GM19372 (cell line): ENCODE measurements around the gene LURAP1L.

Source experiments
- ATAC-seq: cut with Tn5 transposase; IDR thresholded peaks from one replicate; pipeline ENCODE4 v1.9.1; 2021; ENCODE audit warnings: mild to moderate bottlenecking, low read depth, moderate library complexity; ENCODE audit not compliant: unreplicated experiment

LURAP1L gene

DNA sequence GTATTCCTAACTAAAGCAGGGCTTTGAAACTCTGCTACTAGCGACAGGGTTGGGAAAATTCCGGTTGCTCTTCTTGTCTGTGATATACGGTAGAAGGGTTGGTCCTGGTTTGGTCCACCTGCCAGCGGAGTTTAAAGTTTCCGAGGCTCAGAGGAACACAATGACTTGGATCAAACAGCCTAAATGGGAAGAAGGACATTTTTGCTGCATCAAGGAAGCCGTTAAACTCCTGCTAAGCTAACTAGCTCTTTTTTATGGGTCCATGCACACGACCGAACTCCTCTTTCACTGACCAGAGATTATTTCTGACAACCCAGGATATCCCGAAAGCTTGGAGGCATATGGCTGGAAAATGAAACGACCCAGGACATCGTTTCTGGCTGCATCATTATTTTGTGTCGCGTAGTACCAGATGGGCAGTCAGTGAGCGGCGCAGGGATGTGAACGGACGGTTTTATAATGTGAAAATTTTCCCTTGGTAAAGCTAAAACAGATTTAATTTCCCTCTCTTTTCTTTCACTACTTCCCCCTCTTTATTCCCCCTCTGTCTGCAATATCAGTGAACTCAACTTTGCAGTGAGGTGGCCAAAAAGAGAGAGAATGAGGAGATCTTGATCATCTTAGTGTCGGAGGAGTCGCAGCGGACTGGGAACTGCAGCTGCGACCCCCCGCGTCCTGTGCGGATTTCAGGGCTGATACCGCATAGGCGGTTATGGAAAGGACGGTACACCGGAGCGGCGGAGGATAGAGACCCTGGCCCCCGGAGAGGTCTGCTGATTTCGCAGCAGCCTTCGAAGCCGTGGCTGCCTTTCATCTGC is at the start of gene LURAP1L:
Gene LURAP1L (plus strand): TSS at position 160 of the 818 bp plus-strand sequence. CDS start 696 bp downstream, outside the sequence.
- ATAC-seq, result no peak

DNA sequence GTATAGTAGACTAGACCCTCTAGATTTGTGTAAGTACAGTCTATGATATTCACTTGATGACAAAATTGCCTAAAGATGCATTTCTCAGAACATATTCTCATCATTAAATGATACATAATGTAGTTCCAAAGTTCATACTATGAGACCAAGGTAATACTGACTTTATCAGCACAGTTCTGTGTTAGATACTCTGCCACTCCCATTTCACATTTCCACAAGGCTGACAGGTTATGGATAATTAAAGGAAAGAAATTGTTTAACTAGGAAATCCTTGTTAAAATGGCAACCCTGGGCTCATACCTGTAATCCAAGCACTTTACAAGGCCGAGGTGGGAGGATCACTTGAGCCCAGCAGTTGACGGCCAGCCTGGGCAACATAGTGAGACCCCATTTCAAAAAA is 48.0 kb upstream of the LURAP1L start:
- no peak for ATAC-seq

- no peak for ATAC-seq
Observed at GRCh38 chr9:12730198-12730597, 44.6 kb upstream of the LURAP1L start.

DNA sequence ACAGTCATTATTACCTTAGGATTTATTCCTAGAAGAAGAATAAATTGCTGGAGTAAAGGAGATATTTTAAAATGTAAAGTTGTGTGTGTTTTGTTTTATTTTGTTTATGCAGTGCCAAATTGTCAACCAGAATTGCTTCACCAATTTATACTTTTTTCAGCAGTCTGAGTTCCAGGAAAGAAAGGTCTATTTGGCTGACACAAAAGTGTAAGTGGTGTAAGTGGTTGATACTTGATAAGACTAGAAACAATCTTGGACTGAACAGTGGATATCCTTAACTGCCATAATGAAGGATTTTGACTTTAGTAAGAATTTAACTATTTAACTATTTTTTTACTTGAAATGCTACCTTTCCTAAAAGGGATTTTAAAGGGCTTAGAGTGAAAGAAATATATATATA is 43.9 kb upstream of the LURAP1L start:
- no peak for ATAC-seq

- no peak for ATAC-seq
Observed at GRCh38 chr9:12732971-12733370, 41.8 kb upstream of the LURAP1L start.

DNA sequence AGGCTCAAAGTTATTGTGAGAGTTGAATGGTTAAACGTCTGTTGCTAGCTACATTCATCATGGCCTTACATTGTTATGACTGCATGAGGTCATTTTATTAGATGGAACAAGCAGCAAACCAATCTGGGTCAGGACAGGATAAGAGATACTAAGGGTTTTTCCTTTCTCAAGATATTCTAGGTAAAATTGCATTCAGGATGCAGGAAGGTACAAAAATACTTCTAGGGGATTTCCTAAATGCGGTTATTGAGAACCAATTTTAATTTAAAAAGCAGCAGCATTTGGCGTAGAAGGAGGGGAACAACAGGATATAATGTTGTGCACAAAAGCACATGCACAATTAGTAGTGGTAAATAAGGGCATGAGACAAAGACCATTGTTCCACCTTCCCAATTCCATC is 39.2 kb upstream of the LURAP1L start:
- ATAC-seq, result peak; percentile 61

DNA sequence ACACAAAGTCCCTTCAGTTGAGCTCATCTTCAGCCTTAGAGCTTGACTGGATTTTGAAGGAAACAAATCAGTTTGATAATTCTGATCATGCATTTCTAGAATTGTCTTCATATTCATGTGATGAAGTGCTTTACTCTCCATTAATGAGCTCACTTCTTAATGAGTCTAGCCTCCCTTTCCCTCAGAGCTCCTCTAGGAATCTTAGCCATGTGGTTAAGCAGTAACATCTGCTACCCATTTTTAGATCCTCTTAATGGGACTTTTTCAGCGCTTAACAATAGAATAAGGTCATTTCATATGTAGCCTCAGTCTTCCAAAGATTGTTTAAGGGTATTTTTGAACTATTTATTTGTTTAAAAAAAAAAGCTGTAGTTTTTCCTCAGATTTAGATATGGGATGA is 36.9 kb upstream of the LURAP1L start:
- no peak for ATAC-seq

GRCh38 chr9:12739014-12739652 is 35.7 kb upstream of the LURAP1L start:
- ATAC-seq, result no peak

DNA sequence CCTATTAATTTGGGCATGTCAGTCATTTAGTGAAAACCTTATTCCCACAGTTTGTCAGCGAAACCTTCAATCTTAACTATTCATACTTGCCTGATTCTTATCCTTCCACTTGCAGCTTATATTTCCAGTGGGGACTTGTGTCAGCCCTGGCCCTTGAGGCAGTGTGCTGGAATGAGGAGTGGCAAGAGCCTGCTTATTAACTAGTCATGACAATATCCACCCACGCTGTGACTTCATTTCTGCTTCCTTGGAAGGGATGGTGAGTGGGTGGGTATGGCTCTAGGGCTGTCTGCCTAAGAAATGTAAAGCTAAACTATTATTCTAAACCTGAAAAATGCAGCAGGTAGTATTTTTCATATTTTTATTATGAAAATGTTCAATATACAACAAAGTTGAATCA is 34.0 kb upstream of the LURAP1L start:
- no peak for ATAC-seq

- no peak for ATAC-seq
Observed at GRCh38 chr9:12748016-12748415, 26.8 kb upstream of the LURAP1L start.

GRCh38 chr9:12748954-12749353 is 25.9 kb upstream of the LURAP1L start:
- ATAC-seq, result no peak

- no peak for ATAC-seq
Observed at GRCh38 chr9:12753931-12754330, 20.9 kb upstream of the LURAP1L start.

- no peak for ATAC-seq
Observed at GRCh38 chr9:12759761-12760160, 15.1 kb upstream of the LURAP1L start.

DNA sequence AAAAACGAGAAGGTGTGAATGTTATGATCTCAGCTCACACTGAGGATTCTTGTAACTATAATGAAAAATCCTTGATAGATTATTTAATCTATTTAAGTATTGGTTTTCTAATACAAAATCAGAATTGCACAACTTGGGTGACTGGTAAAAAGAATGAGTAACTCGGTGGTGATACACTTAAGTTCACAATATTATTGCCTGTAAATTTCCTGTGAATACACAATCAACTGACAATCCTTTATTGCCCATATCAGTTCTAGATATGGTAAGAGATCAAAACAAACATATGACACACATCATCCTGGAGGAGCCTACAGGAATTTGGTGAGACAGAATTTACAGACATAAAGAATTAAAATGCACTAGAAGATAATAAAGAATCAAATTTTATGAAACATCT is 14.1 kb upstream of the LURAP1L start:
- ATAC-seq, result no peak

GRCh38 chr9:12764150-12764549 is 10.7 kb upstream of the LURAP1L start:
- ATAC-seq, result no peak

- no peak for ATAC-seq
Observed at GRCh38 chr9:12765088-12765798, 9.6 kb upstream of the LURAP1L start.

DNA sequence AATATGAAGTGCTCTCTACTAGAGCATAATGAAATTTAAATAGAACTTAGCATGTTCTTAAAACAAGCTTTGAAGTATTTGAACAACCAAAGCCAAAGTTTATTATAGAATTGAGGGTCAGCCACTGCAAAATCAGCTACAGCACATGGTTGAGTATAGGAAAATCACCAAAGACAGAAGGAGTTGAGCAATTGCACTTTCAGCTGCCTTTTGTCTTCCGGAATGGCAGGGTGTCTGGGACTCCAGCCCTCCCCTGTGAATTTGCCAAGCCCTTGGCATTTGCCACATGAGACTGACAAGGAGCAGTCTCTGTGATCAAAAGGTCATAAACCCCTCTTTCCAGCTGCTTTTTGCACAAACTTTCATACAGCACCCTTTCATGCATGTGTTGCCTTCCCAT is 8.5 kb upstream of the LURAP1L start:
- no peak for ATAC-seq

GRCh38 chr9:12770261-12770660 is 4.6 kb upstream of the LURAP1L start:
- ATAC-seq, result no peak

DNA sequence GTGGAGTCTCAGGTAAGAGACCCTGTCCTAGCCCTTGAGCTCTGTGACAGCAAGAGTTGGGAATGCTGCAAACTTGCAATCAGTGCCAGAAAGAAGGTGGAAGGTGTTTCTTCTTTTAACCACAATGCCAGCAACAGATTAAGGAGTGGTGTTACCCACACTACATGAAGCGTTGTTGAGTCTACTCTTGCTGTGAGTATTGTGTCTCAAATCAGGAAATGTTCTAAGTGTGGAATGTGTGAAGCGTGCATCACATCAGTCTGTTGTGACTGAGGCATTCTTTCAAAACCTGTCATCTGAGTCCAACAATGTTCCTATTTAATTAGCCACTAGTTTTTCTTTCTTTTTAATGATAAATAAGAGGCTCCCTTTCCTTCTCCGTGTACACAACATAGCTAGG is 2.9 kb upstream of the LURAP1L start:
- no peak for ATAC-seq

GRCh38 chr9:12773562-12773961 is 1.3 kb upstream of the LURAP1L start:
- no peak for ATAC-seq

GRCh38 chr9:12775679-12776512 is 1.1 kb downstream of the LURAP1L start:
- peak; percentile 83 for ATAC-seq
